ENCODE results near the gene EMC1.

EMC1 gene

DNA sequence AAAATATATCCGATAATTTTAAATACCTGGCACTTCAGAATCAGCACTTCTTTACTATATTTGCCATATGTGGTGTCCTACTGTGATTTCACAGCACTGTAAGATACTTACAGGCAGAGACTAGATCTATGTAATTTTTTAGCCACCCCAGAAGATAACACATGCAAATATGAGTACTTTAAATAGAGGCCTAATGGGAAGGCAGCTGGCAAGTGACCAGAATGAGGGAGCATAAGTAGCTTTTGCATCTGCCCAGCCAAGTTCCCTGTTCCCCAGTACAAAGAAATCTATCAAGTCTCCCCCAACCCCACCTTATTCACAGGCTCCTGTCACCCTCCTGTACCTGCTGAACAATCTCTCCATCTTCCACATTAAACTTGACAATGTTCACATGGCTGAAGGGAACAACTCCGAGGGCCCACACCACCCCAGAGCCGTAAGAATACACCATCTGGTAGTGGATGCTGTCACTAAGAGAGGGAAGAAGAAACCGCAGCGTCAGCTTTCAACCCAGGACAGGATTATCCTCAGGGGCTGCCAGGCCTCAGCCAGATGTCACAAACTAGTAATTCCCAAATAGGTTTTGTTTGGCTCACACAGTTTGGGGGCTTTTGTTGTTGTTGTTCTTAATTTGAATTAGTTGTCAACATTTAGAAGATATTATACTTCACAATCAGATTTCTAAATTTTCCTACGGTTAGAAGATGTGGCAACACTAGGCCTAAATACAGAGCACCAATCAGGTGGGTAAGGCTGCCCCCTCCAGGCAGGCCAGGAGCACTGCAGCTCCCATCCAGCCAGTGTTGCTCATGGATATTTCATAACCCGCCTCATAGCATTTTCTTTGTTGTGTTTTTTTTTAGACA is 10.4 kb downstream of the EMC1 start:
- peak; percentile 86 for TF ChIP-seq CTCF (IDR thresholded peaks at IDR 0.05)

GRCh38 chr1:19239876-19240275 is 11.4 kb downstream of the EMC1 start:
- no peak for TF ChIP-seq CTCF (IDR thresholded peaks at IDR 0.05)

GRCh38 chr1:19234224-19234623 is 17.1 kb downstream of the EMC1 start:
- TF ChIP-seq CTCF (IDR thresholded peaks at IDR 0.05), result no peak

- TF ChIP-seq CTCF (IDR thresholded peaks at IDR 0.05), result no peak
These were observed 18.8 kb downstream of the EMC1 start for GRCh38 chr1:19232524-19232846.

DNA sequence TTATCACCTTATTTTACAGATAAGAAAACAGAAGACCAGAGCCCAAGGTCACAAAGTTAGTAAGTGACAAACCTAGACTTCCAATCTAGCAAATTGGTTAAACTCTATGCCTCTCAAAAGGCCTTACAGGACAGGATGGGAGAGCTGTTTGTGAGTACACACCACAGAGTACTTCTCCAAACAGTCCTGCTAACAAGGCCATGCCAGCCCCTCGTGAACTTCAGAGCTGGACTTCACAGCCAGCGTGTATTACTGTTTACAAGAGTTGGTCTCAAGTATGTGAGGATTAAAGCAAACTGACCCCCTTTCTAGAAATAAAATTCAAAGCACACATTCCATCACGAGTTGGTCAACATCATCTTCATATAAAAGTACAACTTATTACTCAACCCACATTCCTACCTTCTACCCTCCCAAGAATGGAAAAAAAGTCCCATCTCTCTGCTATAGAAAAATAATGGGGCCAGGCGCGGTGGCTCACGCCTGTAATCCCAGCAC is 21.4 kb downstream of the EMC1 start:
- no peak for TF ChIP-seq CTCF (IDR thresholded peaks at IDR 0.05)

DNA sequence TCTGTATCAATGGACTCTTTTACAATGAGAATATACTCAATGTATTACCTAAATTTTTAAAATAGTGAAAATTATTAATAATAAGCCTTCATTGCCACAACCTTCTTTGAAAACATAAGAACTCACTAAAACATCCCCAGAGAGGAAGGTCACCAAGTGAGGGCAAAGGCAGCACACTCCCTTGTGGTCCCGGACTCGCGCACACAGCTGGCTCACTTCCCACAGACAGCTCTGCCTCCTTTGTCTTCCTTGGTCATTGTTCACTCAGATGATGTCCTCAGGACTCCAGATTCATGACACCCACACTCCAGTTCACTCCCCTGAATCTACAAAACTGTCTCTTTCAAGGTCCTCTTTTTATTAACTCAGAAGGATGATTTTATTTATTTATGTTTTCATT is 22.1 kb downstream of the EMC1 start:
- no peak for TF ChIP-seq CTCF (IDR thresholded peaks at IDR 0.05)

GRCh38 chr1:19222979-19223824 is 28.1 kb downstream of the EMC1 start:
- TF ChIP-seq CTCF (IDR thresholded peaks at IDR 0.05), result no peak
